Germinal center (tissue), 1 donor: Measurements from ENCODE around the gene MGAT5B.

Experiments
- DNase-seq: peaks from one replicate; pipeline ENCODE4 v3.0.0; 2012; ENCODE audit warnings: mixed read lengths, low spot score

Gene MGAT5B

DNA sequence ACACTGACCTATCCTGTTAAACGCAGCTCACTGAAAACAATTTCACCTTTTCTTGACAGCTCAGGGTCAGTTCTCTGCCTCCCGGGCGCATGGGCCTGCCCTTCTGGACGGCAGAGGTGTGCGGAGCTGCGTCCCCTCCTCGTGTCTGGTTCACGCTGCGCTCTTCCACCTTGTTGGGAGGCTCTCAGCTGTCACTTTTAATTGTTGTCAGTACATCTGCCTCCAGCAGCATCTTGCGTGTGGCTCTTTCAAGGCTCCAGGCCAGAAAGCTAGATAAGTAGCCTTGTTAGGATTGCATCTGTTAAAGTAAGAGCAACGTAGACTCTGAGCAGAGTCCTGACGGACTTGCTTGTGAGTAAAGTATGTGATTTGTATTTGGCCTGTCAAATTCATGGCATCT lies 59.4 kb downstream of the MGAT5B start:
- DNase-seq: no peak

DNA sequence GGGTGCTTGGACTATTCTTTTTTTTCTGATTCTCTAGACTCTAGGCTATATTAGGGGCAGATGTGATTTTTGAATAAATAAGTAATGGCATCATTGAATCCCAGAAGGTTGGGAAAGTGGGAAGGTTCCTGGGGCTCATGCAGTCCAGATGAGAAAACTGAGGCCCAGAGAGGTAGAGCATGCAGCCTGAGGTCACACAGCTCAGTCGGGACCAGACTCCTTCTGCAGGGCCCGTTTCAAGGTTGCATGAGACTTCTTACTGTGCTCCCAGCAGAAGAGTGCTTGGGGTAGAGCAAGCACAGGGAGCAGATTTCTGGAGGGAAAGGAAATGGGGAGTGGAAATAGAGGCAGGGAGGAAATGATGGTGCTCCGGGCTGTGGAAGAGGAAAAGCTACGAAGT lies 59.8 kb downstream of the MGAT5B start:
- DNase-seq: no peak

DNA sequence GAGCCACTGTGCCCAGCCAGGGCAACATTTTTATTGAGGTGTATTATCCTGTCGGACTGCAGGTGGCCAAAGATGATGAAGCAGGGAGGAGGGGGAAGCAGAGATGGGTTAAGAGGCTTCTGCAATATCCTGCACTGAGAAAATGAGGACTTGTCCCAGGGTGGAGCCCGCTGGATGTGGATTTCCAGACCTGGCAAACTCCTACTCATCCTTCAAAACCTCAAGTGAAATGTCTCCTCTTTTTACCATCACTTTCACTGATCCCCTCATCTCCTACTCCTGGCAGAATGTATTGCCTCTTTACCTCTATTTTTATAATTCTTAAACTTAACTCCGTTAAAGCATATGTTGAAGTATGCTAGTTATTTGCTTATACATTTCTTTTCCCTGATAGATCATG lies 60.9 kb downstream of the MGAT5B start:
- no peak for DNase-seq

DNA sequence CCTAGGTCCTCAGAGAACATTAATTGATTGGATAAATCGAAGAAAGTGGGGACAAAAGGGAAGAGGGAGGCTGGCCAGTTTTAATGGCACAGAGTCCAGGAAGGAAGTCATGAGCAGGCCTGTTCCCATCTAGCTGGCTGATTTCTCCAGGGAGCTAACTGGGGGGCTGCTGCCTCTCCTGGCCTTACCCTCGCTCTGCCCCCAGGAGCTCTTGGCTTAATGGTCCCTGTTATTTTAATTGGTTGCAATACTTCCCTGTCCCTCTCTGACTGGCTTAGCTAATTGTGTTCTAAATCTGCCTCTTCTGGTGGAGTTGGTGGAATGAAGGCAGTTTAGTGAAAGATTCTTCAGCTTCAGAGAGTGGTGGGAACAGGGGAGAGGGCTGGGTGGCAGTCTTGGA lies 61.4 kb downstream of the MGAT5B start:
- DNase-seq: no peak

DNA sequence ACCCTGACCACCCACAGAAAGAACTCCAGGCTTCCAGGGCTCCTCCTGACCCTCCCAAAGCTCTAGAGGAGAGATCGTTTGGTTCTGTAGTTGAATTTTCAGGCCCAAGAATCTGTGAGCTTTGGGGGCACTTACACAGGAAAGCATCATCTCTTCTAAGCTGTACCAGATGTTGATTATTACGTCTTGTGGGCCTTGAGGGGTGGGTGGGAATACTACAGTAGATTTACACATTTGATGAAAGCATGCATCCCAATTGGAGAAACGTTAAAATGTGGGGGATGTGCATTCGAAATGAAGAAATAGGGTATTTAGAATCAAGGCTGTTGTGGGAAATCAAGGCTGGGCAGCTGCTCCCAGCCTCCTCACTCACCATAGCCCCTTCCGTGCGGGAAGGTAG lies 61.9 kb downstream of the MGAT5B start:
- no peak for DNase-seq

DNA sequence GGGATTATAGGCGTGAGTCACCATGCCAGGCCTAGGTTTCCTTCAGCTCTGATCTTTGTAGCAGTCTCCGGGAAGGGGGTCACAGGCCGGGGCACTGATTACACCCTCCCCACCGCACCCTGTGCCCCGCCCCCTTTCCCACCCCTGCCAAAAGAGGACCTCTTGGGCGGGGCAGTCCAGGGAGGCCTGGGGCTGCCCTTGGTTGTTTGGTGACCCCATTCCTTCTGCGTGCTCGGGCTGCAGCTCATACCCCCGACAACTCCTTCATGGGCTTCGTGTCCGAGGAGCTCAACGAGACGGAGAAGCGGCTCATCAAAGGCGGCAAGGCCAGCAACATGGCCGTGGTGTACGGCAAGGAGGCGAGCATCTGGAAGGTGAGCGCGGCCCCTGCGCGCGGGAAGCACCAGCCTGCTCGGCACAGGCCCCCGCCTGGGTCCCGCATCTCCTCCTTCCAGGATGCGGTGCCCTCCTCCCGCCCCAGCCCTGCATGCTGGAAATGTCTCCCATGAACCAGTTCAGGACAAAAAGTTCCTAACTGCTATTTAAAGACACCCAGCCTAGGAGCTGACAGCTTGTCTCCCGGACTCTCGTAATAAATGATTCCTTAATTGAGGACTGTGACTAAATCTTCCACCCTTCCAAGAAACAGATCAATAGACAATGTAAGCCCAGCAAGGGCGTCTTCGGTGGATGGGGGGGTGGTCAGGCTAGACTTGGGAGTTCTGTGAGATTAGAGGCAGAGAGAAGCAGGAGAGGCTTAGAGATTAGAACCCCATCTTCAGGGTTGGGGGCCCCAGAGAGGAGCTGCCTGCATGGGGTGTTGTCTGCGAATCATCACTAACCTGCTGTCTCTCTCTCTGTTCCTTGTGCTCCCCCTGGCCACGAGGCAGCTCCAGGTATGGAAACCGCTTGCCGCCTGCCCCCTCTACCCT lies 64.5 kb downstream of the MGAT5B start:
- no peak for DNase-seq

DNA sequence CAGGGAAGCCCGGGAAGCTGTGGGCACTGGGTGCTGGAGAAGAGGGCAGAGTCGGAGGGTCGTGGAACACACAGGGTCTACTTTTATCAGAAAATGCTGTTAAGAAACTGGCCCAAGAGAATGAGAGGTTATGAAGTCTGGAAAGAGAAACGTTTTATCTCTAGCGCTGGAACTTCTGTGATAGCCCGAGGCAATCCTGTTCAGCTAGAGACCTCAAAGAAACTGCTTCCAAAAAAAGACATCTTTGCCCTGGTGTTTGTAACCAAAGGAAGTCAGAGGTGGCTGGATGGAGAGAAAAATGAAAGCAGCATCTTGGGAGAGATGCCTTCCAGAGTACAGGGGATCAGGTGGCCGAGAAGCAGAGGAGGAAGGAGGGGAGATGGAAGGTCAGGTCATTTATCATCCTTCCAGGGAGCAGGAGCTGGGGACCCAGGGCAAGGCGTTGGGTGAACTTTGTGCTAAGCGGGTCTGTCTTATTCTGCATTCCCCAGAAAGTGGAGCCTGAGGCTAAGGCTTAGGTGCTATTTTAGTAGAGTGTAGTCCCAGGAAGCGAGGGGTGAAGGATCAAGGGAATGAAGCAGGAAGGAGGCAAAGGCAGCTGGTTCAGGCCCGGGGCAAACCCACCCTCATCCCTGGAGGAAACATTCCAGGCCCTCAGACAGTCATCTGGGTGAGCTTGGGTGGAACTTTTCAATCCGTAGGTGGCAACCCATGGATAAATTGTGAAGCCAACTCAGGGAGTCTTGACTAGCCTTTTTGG lies 66.5 kb downstream of the MGAT5B start:
- no peak for DNase-seq

DNA sequence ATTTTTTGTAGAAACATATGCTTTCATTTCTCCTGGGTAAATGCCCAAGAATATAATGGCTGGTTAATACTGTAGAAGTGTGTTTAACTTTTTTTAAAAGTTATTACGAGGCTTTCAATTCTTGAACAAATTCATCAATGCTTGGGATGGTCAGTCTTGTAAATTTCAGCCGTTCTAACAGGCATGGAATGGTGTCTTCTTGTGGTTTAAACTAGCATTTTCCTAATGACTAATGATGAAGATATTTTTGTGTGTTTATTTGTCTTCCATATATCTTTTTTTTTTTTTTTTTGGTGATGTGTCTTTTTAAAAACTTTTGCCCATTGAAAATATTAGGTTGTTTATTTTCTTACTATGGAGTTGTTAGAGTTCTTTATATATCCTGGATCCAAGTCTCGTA lies 67.1 kb downstream of the MGAT5B start:
- no peak for DNase-seq

DNA sequence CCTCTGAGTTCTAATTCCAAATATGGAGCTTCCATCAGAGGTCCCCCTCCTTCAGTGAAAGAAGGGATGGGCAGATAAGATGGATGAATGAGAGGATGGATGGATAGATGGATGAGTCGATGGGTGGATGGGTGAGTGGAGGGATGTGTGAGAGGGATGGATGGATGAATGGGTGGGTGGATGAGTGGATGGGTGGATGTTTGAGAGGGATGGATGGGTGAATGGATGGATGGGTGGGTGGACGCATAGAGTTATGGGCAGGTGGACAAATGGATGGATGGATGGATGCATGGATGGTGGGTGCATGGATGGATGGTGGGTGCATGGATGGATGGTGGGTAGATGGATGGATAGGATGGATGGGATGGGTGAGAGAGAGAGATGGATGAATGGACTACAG lies 69.0 kb downstream of the MGAT5B start:
- no peak for DNase-seq

DNA sequence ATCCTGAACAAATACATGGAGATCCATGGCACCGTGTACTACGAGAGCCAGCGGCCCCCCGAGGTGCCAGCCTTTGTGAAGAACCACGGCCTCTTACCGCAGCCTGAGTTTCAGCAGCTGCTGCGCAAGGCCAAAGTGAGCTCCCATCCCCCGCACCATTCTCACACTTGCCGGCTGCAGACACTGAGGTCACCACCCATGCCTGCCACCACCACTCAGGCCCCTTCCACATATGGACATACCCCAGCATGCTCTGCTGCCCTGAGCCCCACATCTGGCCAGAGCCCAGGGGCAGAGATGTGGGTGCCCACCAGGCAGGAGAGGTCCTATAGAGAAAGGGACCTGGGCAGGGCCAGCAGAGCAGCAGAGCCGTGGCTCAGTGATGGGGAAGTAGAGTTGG lies 69.8 kb downstream of the MGAT5B start:
- no peak for DNase-seq

DNA sequence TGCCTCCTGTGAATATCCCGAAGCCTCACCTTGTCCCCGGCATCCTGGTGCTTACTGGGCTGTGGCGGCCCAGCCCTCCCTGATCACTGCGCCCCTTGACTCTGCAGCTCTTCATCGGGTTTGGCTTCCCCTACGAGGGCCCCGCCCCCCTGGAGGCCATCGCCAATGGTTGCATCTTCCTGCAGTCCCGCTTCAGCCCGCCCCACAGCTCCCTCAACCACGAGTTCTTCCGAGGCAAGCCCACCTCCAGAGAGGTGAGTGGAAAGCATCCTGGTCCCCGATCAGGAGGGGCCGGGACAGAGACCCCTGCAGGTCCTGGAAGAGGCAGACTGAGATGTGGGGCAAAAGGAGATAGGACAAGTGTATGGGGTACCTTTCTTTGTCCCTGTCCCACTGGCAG lies 72.1 kb downstream of the MGAT5B start:
- no peak for DNase-seq

DNA sequence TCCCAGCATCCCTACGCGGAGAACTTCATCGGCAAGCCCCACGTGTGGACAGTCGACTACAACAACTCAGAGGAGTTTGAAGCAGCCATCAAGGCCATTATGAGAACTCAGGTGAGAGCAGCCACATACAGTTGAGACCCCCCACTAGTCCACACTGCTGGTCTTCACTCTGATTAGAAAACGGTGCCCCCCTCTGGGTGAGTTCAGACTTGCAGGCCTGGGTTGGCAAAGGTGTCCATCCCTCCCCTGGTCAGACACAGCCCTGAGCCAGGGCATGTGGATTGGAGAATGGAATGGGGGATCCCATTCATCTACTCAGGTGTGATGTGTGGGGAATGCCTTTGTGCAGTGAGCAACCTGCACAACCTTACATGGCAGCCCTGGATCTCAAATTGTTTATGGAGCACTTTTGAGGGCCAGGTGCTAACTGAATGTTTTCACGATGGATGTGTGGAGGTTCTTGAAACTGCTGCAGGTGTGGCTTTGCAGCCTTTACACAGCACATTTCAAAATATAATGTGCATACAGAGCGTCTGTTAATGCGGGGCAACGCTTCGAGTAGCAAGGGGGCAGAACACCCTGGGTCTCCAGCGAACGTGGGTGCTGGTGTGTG lies 72.6 kb downstream of the MGAT5B start:
- no peak for DNase-seq

DNA sequence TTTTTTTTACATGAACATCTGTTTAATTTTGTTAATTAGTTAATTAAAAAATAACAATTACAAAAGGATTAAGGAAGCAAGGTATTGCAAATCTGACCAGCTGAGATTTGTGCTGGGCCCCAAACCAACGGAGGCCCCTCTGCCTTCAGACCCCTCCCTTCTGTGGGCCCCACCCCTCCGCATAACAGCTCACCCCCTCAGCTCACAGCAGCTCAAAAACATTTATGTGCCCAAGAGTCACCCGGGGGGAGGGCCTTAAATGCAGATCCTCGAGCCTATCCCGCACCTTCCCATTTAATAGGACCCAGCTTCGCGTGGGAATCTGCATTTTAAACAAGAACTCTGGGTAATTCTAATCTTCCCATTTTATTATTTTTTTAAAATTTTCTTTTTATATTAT lies 75.0 kb downstream of the MGAT5B start:
- no peak for DNase-seq

DNA sequence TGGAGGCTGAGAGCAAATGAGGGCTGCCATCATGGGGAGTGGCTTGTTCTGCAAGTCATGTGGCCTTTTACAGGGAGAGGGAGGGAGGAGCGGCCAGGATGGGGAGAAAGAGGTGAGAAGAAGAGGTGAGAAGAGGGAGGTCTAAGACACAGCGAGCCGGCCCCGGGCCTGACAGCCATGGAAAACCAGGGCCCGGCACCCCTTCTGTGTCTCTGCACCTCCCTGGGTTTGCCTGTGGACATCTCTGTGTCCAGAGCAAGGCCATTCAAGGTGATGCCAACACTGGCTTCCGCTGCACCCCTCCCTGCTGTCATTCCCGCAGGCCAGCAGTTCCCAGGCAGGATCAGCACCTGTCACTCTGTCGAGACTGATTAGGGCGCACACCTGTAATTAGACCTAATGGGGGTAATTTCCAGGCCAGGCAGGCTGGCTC lies 75.6 kb downstream of the MGAT5B start:
- DNase-seq: no peak

DNA sequence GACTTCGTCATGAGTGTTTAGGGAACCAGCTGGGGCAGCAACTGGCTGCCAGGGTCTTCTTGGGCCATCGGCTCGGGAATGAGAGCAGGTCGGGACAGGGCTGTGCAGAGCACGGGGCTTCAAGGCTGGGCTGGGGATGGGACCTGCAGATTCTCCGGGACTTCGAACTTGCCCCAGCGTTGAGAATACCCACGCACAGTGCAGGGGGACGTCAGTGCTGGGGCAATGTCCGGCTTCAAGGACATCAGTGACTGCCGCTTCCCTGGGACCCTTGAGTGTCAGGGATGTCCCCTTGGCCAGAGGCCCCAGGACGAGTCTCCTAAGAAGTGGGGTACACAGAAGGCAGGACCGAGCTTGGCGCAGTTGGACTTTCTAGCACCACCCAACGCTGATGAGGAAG lies 76.3 kb downstream of the MGAT5B start:
- no peak for DNase-seq

DNA sequence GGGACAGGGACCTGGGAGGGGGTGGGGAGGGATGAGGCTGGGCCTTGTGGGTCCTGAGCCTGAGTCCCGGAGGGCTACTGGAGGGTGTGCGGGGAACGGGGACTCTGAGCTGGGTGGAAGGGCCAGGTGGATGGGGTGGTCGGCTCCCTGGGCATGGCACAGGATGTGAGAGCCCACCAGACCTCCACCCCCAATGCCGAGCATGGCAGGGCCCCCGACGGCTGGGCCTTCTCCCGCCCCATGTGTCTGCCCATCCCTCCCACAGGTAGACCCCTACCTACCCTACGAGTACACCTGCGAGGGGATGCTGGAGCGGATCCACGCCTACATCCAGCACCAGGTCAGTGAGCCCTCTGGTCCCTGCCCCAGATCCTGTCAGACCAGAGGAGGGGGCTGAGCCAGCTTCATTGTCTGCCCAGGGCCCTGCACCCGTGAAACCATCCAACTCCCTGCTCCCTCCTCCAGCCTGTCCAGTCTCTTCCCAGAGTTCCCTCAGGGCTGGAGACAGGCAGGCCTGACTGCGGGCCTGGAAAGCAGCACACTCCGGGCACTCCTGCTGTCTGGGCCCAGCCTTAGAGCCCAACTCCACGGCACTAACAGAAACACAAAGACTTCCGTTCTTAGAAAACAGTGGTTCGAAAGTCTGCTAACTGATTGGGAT lies 78.0 kb downstream of the MGAT5B start:
- DNase-seq: no peak

DNA sequence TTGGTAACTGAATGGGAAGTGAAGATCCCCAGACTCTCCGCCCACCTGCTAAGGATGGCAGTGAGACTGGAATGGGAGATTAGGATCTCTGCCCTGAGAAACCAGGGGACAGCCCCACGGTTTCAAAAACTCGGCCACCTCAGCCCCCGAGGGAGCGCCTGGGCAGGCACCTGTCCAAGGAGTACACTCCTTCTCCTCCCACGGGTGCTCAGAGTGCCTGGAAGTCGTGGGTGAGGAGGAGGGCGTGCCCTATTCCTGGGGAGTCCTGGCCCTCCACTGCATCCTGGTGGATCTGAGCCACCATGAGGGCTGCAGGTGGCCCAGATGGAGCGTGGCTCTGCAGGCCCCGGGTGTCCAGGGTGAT lies 78.5 kb downstream of the MGAT5B start:
- DNase-seq: no peak

DNA sequence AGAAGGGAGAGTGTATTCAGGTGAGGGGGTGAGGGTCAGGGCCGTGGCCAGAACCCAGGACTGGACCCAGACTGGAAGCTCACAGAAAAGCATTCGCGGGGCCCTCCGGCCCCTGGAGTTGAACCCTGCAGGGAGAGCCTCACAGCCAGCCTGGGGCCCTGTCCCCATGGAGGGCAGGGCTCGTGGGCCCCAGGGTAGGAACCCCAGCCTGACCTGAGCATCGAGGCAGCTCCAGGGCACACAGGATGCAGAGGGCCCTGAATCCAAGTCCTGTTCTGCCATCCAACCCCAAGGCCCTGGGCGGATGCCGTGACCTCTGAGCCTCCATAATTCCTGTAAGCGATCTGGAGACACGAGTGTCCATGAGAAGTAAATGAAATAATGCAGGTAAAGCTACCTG lies 79.1 kb downstream of the MGAT5B start:
- no peak for DNase-seq

DNA sequence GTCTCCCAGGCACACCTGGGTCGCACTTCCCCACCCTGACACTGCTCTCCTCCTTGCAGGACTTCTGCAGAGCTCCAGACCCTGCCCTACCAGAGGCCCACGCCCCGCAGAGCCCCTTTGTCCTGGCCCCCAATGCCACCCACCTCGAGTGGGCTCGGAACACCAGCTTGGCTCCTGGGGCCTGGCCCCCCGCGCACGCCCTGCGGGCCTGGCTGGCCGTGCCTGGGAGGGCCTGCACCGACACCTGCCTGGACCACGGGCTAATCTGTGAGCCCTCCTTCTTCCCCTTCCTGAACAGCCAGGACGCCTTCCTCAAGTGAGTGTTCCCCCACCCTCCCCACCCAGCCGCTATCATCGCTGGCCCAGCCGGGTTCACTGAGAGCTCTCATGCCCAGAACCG lies 79.6 kb downstream of the MGAT5B start:
- DNase-seq: no peak

DNA sequence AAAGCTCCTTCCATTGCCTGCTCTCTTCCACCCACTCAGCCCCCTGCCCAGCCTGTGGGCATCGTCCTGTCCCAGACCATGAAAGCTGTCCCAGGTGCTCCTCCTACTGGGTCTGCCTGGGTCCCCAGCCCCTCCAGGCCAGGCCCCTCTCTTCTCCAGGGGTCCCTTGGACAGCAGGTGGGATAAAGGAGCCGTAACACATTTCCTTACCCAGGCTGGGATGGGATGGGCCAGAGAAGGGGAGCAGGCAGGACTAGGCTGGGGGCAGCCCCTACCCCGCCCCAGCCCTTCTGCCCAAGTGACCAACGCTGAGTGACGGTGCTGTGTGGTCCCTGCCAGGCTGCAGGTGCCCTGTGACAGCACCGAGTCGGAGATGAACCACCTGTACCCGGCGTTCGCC lies 80.1 kb downstream of the MGAT5B start:
- DNase-seq: no peak

DNA sequence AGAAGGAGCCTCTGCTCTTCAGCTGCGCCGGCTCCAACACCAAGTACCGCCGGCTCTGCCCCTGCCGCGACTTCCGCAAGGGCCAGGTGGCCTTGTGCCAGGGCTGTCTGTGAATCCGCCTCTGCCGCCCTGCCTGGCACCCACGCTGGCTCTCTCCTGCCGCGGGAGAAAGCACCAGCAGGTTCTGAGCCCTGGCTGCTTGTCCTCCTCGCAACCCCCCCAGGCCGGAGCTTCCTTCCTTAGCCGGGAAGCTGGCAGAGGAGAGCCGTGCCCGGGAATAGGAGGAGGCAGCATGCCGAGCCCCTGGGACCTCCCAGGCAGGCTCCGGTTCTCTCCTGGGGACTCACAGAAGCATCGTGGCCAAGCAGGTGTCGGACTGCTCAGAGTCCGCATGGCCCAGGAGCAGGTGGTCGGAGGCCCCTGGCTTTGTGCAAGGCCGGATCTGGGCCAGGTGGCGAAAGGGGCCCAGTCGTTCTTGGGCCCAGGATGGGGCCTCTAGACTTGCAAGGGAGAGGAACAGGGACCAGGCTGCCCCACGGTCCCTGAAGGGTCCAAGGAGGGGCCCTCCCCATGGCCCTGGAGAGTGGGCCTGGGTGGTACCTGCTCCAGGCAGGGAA lies 80.6 kb downstream of the MGAT5B start:
- DNase-seq: no peak
